ENCODE results near the gene FANCC.

DNA sequence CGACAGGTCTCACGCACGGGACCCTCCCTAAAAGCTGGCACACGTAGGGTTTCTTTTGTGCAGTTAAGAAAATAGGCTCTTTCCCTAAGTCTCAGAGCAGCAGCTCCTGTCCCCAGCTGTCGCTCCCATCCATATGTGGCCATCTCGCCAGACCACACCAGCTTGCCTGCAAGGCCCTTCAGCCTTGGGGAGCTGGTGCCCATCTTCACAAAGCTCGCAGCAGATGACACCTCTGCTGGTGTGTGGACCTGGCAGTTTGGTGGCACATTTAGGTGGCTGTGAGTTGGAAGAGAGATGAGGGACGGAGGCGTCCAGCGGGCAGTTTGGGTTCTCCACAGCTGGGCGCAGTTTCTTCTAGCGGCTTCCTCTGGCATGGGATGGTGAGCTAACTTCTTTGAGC, 239.0 kb downstream of the FANCC start:
- TF ChIP-seq, protein P1, sequence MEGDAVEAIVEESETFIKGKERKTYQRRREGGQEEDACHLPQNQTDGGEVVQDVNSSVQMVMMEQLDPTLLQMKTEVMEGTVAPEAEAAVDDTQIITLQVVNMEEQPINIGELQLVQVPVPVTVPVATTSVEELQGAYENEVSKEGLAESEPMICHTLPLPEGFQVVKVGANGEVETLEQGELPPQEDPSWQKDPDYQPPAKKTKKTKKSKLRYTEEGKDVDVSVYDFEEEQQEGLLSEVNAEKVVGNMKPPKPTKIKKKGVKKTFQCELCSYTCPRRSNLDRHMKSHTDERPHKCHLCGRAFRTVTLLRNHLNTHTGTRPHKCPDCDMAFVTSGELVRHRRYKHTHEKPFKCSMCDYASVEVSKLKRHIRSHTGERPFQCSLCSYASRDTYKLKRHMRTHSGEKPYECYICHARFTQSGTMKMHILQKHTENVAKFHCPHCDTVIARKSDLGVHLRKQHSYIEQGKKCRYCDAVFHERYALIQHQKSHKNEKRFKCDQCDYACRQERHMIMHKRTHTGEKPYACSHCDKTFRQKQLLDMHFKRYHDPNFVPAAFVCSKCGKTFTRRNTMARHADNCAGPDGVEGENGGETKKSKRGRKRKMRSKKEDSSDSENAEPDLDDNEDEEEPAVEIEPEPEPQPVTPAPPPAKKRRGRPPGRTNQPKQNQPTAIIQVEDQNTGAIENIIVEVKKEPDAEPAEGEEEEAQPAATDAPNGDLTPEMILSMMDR (IDR thresholded peaks at IDR 0.05; ENCODE audit: low read depth, low read length, missing input control) = no peak
- no peak for TF ChIP-seq RAD21 (IDR thresholded peaks at IDR 0.05)
- TF ChIP-seq, protein P2, sequence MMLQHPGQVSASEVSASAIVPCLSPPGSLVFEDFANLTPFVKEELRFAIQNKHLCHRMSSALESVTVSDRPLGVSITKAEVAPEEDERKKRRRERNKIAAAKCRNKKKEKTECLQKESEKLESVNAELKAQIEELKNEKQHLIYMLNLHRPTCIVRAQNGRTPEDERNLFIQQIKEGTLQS (IDR thresholded peaks at IDR 0.05) = no peak
- TF ChIP-seq, protein P3, sequence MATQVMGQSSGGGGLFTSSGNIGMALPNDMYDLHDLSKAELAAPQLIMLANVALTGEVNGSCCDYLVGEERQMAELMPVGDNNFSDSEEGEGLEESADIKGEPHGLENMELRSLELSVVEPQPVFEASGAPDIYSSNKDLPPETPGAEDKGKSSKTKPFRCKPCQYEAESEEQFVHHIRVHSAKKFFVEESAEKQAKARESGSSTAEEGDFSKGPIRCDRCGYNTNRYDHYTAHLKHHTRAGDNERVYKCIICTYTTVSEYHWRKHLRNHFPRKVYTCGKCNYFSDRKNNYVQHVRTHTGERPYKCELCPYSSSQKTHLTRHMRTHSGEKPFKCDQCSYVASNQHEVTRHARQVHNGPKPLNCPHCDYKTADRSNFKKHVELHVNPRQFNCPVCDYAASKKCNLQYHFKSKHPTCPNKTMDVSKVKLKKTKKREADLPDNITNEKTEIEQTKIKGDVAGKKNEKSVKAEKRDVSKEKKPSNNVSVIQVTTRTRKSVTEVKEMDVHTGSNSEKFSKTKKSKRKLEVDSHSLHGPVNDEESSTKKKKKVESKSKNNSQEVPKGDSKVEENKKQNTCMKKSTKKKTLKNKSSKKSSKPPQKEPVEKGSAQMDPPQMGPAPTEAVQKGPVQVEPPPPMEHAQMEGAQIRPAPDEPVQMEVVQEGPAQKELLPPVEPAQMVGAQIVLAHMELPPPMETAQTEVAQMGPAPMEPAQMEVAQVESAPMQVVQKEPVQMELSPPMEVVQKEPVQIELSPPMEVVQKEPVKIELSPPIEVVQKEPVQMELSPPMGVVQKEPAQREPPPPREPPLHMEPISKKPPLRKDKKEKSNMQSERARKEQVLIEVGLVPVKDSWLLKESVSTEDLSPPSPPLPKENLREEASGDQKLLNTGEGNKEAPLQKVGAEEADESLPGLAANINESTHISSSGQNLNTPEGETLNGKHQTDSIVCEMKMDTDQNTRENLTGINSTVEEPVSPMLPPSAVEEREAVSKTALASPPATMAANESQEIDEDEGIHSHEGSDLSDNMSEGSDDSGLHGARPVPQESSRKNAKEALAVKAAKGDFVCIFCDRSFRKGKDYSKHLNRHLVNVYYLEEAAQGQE (IDR thresholded peaks at IDR 0.05) = no peak

Data from liver (tissue), 3 donors.